ENCODE results near the gene SCO1. TPM values are rescaled to one million over a fixed set of nuclear protein-coding genes. Genes with fewer than 3 reads are reported as not detected.

SCO1 gene
- total and polyA plus RNA-seq, 2 donors (not counting 3 experiments of a cell fraction or from before 2014, with no cell fraction given), result 11.9 to 30.8 TPM

DNA sequence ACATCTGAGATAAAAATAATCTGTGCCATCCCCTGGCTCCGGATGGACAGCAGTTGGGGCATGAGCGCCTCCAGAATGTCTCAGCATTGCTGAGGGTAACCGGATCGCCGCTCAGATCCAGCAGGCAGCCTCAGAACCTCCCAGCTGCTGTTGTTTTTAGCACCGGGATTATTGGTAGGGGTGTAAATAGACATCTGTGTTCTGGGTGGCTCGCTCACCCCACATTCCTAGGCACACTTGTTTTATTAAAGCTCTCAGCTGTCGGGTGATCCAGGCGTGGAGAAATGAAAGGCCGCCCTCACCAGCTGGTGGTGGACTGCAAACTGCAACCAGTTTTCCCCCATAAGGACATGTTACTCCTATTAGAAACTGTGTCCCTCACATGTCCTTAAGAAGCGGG, 72.4 kb downstream of the SCO1 start:
- DNase-seq (ENCODE audit: low read depth, low spot score) (no peak), FAIRE-seq (no peak)
- dilution Hi-C loops (cut with MboI; ENCODE audit: extremely low pct_ligation_motif_present, low sequenced_read_pairs), result no loop called here
- Histone ChIP-seq H4K20me1 (replicated peaks; ENCODE audit: control insufficient read depth, extremely low read depth, insufficient read depth, low read length) (no peaks in the 10 kb centered on the region), H3K9ac (replicated peaks; ENCODE audit: extremely low read depth, insufficient read depth, low read length) (no peak overlapping the region), H3K79me2 (ENCODE audit: control insufficient read depth, insufficient read depth, low read length) (no peaks in the 10 kb centered on the region), H3K36me3 (ENCODE audit: control insufficient read depth in 2 of 2, extremely low read depth in 1 of 2, insufficient read depth in 2 of 2, low read length in 2 of 2) (no peaks in the 10 kb centered on the region), H2AFZ (ENCODE audit: low read depth, low read length) (no peak overlapping the region), H3K4me2 (ENCODE audit: insufficient read depth, low read length) (no peak overlapping the region), H3K4me1 (ENCODE audit: control insufficient read depth, extremely low read depth, insufficient read depth, low read length) (no peaks in the 10 kb centered on the region), H3K9me1 (replicated peaks; ENCODE audit: control insufficient read depth, extremely low read depth, insufficient read depth, low read length) (no peaks in the 10 kb centered on the region), H3K27me3 (ENCODE audit: control insufficient read depth in 2 of 2, insufficient read depth in 2 of 2, low read length in 2 of 2) (no peaks in the 10 kb centered on the region), H3K27ac (ENCODE audit: insufficient read depth, low read depth, low read length) (no peak overlapping the region), H3K9me3 (replicated peaks; ENCODE audit: control insufficient read depth, insufficient read depth, low read length) (no peaks in the 10 kb centered on the region), H3K4me3 (replicated peaks in 1 of 3; ENCODE audit: insufficient read depth in 1 of 3, low read depth in 1 of 3, low read length in 3 of 3) (no peak overlapping the region)
- intact Hi-C loops (cut with micrococcal nuclease), result no loop called here
- POLR2A ChIA-PET, result no interaction called here
- TF ChIP-seq POLR2AphosphoS5 (IDR thresholded peaks at IDR 0.05; ENCODE audit: insufficient read depth, low read depth, low read length), result no peak
- TF ChIP-seq MYC (IDR thresholded peaks at IDR 0.05; ENCODE audit: low read depth, low read length), result no peak
- no peak for TF ChIP-seq EZH2 (IDR thresholded peaks at IDR 0.05; ENCODE audit: borderline replicate concordance, low read depth, low read length, severe bottlenecking)
- TF ChIP-seq, protein P1, sequence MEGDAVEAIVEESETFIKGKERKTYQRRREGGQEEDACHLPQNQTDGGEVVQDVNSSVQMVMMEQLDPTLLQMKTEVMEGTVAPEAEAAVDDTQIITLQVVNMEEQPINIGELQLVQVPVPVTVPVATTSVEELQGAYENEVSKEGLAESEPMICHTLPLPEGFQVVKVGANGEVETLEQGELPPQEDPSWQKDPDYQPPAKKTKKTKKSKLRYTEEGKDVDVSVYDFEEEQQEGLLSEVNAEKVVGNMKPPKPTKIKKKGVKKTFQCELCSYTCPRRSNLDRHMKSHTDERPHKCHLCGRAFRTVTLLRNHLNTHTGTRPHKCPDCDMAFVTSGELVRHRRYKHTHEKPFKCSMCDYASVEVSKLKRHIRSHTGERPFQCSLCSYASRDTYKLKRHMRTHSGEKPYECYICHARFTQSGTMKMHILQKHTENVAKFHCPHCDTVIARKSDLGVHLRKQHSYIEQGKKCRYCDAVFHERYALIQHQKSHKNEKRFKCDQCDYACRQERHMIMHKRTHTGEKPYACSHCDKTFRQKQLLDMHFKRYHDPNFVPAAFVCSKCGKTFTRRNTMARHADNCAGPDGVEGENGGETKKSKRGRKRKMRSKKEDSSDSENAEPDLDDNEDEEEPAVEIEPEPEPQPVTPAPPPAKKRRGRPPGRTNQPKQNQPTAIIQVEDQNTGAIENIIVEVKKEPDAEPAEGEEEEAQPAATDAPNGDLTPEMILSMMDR (IDR thresholded peaks at IDR 0.05; ENCODE audit: extremely low read depth in 1 of 2, insufficient read depth in 1 of 2, low read depth in 1 of 2, low read length in 2 of 2), result no peak
- TF ChIP-seq, protein P2, sequence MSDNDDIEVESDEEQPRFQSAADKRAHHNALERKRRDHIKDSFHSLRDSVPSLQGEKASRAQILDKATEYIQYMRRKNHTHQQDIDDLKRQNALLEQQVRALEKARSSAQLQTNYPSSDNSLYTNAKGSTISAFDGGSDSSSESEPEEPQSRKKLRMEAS (IDR thresholded peaks at IDR 0.05; ENCODE audit: insufficient read depth, insufficient read length), result no peak
- no peak for TF ChIP-seq JUN (IDR thresholded peaks at IDR 0.05; ENCODE audit: borderline replicate concordance, insufficient read depth, insufficient read length, low read depth)
- TF ChIP-seq GATA2 (IDR thresholded peaks at IDR 0.05; ENCODE audit: insufficient read depth, insufficient read length, low read depth, low read length), result no peak
- TF ChIP-seq FOS (IDR thresholded peaks at IDR 0.05; ENCODE audit: borderline replicate concordance, insufficient read depth, low read length), result no peak
- no peak for TF ChIP-seq POLR2A (IDR thresholded peaks at IDR 0.05; ENCODE audit: low read depth, low read length)
- CTCF ChIA-PET, result interaction anchor here (2.1 kb wide), 1 partner anchor 22 kb away, joined by 6 read pairs; no protein-coding TSS in a partner anchor
- BruUV-seq (replicated peaks), result no TSS peak
